PFSK-1 (cell line): Measurements from ENCODE around the gene LRMDA.

Experiments used
- POLR2AphosphoS5 ChIP-seq: IDR thresholded peaks from 2 replicates; pipeline ENCODE4 v1.6.1; 2012; ENCODE audit warnings: low read depth, mild to moderate bottlenecking, control low read depth, low read length, moderate library complexity
- REST ChIP-seq, 2 experiments: IDR thresholded peaks; 2 replicates each; pipeline versions ENCODE4 v1.6.1 to v1.8.0; 2011 to 2012; ENCODE audit warnings: low read depth in 2 of 2, low read length in 2 of 2, control low read depth in 1 of 2, inconsistent platforms in 1 of 2, mild to moderate bottlenecking in 1 of 2, moderate library complexity in 1 of 2; ENCODE audit not compliant: insufficient read depth in 1 of 2

DNA sequence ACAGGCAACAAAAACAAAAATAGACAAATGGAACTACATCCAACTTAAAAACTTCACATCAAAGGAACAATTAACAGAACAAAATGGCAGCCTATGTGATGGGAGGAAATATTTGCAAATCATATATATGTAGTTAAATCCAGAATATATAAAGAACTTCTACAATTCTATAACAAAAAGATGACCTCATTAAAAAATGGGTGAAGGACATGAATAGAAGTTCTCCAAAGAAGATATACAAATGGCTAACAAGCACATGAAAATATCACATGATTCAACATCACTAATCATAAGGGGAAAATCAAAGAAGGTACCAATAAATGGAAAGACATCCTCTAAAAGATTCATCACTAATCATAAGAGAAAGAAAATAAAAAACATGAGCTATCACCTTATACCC is 416.1 kb downstream of the LRMDA start:
- TF ChIP-seq POLR2AphosphoS5: no peak
- TF ChIP-seq REST (IDR thresholded peaks at IDR 0.05; ENCODE audit: insufficient read depth in 1 of 2, low read depth in 2 of 2, low read length in 2 of 2): no peak
